HG03103 (cell line): ENCODE data around the gene CREB3L1.

ENCODE experiments used
- ATAC-seq: cut with Tn5 transposase; IDR thresholded peaks from one replicate; pipeline ENCODE4 v1.9.1; 2021; ENCODE audit warnings: low read depth; ENCODE audit not compliant: unreplicated experiment

Gene CREB3L1

DNA sequence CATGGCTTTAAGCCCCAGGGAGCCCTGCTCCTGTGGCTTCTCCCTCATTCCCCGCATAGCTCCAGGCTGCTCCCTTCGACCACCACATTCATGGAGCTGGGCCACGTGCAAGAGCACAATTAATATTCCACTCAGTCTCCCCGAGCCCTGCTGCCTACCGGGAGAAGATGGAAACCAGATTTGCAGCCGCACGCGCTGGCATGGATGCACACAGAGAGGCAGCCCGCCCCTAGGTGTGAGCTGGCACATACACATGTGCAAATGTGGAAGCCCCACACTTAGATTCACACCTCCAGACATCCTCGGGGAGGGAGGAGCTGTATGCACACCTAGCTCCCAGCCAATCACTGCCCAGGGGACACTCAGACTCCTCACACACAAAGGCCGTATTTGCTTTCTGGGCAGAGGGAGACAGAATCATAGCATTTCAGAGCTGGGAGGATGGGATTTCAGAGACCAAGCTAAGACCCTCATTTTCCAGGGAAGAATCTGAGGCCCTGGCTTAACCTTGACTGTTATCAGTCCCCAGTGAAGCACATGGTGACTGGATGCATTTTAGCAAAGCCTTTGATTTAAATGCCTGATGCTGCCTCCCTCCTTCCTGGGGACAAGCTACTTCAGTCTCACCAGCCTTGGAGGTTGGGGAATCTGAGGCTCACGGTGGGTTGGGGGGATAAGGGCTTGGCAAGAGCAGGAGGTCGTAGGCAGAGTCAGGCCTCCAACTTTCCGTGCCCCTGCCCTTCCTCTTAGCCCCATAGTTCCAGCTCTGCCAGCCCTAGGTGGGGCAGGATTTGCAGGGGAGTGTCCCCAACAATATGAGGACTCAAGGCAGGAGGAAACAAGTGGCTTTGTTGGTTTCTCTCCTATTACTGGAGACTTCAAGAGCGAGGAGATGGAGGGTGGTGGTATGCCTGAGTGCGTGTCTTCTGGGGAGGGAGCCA is 5.3 kb upstream of the CREB3L1 start:
- ATAC-seq, result no peak

DNA sequence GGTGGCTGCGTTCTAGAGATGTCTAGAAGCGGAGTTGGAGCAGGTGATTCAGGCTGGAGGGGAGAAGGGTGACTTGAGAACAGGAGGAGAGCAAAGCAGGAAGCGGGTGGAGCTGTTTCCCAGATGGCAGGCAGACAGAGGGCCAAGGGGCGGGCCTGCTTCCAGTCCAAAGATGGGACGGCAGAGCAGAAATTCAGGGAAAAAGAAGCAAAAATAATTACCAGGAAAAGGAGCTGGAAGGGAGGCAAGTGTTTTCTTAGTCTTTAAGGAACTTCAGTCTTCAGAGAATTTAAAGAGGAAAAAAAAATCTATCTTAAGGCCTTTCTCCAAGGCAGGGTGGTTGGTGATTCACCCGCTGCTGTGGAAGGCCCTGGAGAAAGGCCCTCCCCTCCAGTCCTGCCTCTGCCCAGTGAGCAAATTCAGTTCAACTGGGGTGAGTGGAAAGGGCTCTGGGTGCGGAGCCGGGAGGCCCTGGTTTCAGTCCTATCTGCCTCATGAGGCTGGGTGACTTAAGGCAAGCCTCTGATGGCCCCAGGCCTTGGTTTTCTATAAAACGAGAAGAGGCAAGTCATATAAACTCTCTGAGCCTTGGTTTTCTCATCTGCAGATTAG is 4.5 kb upstream of the CREB3L1 start:
- ATAC-seq, result no peak

DNA sequence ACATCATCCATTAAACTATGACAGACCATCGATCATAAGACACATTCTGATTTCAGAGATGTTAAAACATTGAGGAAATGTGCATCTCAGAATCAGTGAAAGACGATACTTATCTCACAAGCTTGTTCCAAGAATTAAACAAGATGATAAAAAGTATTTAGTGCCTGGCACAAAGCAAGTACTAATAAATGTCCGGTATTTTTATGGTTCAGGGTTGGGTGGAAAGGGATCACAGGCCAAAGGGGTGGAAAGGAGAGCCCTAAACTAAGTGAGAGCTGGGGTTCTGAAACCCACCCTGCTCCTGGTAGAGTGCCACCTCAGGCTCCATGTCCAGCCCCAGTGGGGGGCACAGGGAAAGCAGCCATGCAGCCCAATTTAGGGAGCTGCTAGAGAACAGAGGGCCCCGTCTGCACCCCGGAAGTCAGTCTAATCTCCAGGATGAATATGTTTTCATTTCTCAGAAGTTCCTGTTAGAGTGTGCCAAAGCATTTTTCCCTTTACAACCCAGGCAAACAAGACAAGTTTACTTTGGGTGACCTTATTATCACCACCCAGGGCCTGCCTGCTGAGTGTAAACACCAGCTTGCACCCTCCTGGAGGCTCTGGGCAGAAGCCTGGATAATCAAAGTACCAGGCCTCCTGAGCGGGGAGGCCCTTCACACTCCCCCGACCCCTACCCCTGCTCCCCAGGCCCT is 3.8 kb upstream of the CREB3L1 start:
- no peak for ATAC-seq

DNA sequence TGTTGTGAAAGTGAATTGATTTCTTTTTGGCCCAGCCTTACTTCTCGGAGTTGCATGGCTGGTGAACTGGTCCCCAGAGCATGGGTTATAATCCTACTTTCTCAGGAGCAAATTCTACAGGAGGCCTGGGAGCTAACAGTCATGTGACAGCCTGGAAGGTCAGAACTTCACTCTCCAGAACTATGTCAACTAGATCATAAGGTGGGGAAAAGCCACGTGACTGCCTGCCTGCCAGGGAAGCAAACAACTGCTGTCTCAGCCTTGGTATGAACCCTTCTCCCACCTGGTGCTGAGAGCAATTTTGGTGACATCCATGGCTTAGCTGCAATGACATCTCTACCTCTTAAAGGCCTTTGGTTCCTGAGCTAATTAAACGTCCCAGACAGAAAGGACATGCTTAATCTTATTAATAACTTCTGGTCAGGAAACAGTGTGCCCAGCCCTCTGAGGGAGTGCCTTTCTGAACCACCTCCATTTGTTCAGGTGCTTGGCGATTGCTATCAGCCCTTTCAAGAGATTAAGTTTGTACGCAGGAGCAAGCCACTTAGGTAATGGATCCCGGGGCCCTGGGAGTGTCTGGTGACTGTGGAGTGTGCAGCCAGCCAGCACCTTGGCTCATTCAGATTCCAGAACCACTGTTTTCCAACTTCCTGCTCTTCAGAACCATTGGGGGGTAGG is 1.4 kb upstream of the CREB3L1 start:
- ATAC-seq, result no peak

DNA sequence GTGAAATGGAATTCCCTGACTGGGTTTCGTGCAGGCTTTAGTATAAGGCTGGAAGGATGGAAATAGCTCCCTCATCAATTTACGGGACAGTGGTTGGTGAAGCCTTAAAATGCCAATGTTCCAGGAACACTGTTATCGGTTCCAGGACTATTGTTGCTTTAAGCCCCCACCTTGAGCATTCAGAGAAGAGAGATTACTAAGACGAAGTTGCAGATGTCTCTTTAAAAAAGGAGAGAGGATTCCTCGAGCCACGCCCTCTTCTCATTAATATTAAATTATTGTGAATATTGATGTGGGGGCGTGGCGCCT is 195 bp upstream of the CREB3L1 start:
- no peak for ATAC-seq

DNA sequence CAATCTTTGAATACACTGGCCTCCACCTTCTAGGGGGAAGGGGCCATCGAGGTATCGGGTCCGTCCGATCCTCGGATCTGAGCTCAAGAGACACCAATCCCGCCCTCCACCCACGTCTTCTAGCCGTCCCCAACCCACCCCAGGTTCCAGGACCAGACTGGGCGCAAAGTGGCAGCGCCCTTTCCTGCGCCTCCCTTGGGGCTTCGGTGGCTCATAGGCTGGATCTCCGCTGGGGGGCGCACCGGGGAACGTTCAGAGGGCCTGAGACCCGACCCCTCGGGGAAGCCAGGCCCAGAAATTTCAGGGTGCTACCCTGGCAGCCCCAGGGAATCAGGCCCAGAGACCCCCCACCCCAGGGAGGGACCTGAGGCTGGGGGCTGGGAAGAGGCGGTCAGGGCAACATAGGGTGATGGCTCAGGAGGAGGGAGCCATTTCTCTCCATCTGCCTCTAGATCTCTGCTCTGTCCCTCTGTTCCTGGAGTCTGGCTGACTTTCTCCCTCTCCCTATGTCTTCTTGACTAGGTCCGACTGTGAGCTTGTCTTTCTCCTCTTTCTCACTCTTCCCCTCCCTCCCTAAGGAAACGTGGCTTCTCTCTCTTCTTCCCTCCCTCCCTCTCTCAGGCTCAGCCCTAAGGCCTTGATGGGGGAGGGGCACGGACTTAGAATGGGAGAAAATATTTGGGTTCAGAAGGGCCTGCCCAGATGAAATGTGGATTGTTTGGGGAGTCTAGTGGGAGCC is 1.1 kb downstream of the CREB3L1 start:
- no peak for ATAC-seq

DNA sequence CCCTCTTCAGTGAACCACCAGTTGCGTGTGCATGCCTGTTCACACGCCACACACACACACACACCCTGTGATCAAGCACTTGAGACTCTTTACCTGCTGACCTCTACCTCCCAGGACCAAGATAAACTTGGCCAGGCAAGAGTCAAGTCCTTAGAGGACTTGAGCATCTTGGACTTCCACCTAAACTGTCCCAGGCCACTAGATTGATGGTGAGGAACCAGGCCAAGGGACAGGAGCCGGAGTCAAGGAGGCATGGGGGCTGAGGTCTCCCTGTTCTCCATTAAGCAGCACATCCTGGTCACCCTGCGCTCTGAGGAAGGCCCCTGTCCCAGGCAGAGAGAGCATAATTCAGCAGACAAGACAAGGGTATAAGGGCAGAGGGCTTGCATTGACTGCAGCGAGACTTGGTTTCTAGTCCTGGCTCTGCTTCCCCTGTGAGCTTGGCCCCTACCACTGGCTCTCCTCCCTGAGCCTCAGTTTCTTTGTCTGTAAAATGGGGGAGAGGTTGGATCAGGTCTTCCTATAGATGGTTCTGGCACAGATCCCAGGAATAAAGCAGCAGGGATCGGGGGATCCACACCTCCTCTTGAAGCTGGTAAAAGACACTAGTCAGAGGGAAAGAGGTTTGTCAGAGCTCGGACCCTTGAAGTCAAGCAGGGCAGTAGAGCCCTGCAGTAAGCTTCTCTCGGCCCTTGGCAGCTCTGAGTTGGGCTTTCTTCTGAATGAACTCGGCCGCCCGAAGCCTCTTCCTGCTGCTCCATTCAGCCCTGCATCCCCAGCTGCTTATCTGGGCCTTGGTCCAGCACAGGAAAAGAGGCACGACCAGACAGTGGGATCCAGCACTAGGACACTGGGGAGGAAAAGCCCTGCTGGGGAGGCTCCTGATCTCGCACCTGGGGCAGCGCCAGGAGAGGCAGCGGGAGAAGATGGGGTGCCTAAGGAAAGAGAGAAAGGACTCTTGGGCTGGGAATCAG is 2.0 kb downstream of the CREB3L1 start:
- no peak for ATAC-seq

DNA sequence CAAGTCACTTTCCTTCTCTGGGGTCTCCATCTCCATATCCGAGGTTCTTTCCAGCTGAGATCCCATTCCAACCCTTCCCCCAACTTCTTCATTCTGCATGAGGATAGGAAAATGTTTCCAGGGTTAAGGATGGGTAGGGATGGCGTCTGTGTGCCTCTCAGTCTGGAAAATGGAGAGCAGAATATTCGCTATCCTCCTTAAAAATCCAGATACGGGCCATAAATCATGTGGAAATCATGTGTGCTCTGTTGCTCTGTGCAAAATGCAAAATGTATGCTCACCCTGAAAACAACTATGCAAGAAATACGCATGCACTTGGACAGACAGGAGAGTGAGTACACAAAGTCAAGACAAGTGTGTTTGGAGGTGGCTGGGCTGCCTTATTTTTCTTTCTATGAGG is 3.2 kb downstream of the CREB3L1 start:
- no peak for ATAC-seq

DNA sequence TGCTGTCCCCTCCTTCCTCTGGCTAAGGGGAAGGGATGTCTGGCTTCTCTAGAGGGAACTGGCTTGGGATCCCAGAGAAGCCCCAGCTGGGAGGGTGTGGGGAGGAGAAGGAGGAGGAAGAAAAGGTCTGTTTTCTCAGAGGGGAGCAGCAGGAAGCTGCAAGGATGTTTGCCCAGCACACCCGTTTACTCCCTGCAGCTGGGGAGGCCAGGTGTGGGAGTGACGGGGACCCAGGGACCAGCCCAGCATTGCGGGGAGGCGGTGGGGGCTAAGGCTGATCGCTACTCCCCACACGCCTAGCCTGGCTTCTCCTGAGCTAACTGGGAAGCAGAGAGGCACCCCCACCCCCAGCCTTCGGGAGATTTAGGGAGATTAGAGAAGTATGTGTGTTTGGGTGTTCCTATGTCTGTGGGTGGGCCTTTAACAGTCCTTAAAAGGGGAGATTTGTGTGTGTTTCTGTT is 3.9 kb downstream of the CREB3L1 start:
- ATAC-seq, result no peak

DNA sequence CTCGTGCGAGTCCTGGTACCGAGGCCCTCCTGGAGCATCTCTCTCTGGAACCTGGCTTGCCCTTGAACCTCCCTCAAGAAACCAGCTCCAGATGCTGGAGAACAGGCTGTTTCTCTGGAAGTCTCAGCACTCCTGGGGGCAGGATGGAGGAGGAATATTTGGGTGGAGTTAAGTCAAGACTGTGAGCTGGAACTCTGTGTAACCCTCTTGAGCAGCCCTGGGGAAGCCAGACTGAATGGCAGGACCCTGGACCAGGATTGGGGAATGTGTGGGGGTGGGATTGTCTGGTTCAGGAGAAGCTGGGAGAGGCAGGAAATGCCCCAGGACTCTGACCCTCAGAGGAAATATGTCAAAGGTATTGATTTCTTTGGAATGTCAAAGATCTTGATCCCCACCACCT is 7.7 kb downstream of the CREB3L1 start:
- no peak for ATAC-seq

DNA sequence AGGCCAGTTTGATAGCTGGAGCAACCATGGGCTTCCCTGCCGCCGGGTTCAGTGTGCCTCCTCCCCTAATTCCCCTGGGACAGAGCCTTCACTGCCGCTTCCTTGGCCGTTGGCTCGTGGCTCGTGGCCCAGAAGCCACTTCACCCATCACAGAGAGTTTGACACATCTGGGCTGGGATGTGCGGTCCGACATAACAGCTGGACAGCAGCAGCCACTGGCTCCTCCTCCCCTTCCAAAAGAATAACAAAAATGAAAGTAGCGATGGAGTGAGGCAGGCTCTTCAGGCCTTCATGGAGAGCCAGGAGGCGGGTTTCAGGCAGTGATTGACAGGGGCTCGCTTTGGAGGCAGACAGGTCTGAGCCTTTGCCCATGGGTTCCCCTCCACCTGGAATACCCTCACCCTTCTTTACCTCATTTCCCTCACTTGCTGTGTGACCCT is 8.2 kb downstream of the CREB3L1 start:
- no peak for ATAC-seq

DNA sequence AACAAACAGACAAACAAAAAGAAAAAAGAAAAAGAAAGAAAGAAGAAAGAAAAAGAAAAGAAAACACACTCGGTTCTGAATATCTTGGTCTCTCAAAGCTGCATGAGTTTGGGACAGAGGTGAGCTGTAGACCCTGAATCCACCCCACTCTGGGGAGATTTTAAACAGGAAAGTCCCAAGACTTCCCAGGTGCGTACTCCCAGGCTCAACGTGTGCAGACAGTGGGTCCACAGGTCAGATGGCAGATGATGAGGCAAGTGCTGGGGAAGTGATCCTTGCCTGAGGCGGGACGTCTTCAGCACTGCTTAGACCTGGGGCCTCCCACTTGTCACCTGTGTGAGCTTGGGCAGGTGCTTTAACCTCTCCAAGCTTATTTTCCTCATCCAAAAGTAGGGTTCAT is 9.3 kb downstream of the CREB3L1 start:
- no peak for ATAC-seq

DNA sequence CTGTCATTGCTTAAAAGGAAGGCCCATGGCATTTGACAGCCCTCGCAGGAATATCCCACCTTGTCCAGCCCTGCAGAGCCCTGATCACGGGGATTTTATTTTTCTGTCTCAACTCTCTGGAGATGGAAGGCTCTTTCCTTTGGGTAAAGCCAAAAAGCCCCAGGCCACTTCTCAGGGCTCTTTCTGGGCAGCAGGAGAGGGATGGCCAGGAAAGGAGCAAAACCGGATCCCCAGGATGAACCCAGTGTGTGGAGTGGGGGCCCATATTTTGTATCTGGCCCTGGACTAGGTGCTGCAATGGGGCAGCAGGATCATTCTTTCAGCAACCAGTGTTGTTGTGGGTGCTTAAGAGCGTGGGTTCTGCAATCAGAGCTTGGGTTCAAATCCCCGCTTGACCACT is 11.0 kb downstream of the CREB3L1 start:
- no peak for ATAC-seq

DNA sequence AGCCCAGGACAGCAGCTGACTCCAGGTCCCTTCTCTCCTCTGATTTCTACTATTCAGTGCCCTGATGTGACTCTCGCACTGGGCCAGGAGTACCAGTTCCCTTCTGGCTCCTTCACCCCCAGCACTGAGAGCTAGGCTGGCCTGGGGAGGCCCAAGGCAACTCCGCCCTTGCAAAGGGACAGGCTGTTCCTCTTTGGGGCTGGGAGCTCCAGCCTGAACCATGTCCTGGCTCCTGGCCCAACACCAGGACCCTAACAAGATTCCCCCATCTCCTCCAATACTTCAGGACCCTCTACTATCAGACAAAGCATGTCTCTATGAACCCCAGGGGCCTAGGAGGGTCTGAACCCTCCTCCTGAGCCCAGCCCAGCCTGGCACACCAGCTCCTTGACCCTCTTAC is 12.5 kb downstream of the CREB3L1 start:
- no peak for ATAC-seq

DNA sequence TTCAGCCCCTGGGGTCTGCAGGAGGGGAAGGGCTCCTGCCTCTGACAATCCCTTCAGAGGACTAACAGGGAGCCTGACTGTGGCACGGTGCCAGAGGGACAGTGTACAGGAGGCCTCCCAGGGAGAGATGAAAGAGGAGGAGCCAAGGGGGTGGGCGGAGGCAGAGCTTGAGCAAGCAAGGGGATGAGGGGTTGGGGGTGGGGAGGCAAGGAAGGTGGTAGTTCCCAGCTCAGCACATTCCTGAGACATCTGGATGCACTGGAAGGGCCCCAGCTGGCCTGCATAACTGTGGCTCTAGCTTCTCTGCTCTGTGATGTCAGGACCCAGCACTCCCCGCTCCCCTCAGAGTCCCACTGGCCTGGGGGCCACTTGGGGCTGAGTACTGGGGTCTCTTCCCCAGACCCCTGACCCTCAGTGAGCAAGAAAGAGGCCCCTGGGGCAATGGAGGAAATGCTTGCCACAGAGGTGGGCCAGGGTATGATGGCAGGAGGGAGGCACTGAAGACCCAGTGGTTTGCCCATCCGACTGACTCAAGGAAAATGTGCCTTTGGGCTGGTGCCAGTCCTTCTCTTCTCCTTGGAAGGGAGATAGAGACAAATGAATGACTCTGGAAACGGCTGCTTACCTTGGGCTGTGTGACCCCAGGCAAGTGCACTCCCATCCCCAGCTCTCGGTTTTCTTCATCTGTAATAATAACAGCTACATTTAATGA is 13.3 kb downstream of the CREB3L1 start:
- ATAC-seq, result no peak

DNA sequence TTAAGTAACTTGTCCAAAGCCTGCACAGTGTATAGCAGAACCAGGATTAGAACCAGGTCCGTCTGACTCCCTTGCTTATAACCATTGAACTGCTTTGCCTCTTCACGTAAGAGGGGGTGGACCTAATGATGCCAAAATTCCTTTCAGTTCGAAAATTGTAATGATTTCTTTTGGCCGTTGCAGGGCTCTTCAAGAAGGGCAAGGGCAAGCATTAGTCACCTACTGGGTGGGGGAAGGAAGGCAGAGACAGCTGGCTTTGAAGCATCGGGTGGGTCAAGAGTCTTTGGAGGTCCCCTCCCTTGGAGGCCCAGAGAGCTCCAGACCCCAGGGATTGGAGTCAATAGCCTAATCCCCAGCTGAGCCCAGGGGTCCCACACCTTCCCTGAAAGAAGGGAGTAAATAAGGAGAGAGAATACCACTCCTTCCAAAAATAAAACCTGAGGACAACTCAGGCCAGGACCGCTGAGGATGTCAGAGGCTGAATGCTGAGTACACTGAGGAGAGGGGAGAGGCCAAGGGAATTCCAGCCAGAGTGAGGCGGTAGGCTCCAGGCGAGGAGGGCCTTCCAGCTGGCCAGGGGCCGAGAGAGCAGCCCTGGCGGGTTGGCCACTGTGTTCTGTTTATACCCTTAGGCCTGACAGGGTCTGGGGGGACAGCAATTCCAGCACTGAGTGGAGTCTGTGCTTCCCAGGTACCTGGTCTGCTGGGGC is 14.1 kb downstream of the CREB3L1 start:
- no peak for ATAC-seq

DNA sequence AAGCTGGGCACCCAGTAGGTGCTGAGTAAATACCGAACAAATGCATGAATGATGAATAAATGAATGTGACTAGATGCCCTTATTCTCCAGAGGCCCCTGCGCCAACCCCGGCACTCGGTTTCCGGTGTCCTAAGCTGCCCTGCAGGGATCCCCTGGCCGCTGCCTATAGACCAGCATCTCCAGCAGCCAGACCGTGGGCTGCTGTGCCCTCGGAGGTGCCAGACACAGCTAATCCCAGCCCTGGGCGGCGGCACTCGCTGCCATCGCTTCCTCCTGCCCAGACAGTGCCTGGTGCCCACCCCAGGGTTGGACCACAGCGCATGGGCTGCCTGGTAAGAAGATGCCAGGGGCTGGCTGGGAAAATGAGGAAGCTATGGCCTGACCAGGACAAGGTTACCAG is 15.6 kb downstream of the CREB3L1 start:
- no peak for ATAC-seq

DNA sequence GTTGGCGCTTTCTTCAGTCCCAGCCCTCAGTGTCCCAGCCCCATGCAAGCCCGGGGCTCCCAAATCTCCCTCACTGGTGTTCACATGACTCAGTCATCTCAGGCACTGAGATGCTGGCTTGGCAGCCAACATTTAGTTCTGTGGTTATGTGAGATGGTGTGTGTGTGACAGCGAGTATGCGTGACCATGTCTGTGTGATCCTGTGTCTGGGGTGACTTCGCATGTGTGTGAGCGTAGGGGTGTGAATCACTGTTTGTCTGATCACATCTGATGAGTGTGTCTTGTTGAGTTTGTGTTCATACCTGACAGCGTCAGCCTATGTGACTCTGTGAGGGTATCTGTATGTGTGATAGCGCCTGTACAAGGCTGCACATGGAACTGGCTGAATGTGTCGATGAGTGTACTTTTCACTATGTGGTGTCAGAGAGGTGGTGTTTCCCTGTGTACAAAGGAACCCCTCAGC is 16.2 kb downstream of the CREB3L1 start:
- no peak for ATAC-seq
